ENCODE measurements around the gene NOP16.

DNA sequence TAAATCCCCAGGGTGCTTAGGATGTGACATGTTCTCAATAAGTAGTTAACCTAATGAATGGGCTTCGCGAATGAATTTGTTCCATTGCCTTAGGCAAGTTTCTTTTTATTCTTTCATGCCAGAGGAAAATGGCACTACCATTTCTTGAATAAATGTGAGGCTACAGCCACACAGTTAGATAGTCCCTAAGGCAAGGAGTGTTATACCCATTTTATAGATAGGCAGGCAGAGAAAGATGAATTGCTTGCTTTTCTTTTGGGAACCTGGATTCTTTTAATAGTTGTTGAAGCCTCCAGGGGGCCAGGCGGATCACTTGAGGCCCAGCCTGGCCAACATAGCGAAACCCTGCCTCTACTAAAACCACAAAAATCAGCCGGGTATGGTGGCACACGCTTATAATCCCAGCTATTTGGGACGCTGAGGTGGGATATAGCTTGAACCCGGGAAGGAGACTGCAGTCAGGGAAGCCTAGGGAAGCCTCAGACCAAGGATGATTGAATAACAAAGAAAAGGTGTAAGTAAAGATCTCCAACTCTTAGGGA, 943 bp downstream of the NOP16 start:
- TF ChIP-seq, protein P1, sequence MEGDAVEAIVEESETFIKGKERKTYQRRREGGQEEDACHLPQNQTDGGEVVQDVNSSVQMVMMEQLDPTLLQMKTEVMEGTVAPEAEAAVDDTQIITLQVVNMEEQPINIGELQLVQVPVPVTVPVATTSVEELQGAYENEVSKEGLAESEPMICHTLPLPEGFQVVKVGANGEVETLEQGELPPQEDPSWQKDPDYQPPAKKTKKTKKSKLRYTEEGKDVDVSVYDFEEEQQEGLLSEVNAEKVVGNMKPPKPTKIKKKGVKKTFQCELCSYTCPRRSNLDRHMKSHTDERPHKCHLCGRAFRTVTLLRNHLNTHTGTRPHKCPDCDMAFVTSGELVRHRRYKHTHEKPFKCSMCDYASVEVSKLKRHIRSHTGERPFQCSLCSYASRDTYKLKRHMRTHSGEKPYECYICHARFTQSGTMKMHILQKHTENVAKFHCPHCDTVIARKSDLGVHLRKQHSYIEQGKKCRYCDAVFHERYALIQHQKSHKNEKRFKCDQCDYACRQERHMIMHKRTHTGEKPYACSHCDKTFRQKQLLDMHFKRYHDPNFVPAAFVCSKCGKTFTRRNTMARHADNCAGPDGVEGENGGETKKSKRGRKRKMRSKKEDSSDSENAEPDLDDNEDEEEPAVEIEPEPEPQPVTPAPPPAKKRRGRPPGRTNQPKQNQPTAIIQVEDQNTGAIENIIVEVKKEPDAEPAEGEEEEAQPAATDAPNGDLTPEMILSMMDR (IDR thresholded peaks at IDR 0.05; ENCODE audit: insufficient read depth, low read depth, low read length): no peak
- no peak for TF ChIP-seq EZH2 (IDR thresholded peaks at IDR 0.05; ENCODE audit: insufficient read depth, low read length)
